Superior temporal gyrus (tissue), 1 donor: ENCODE results near the gene TBL1X.
"Not testable (repeated sequence)": the region's sequence is repeated elsewhere in the genome, so short reads cannot be mapped to it uniquely, and the experiment has no call there.

Experiments
- DNase-seq: peaks from one replicate; pipeline ENCODE4 v3.0.0-alpha.2; 2016; ENCODE audit errors: extremely low spot score

TBL1X gene

GRCh38 chrX:9459186-9459748, 5.6 kb upstream of the TBL1X start:
- DNase-seq: no peak

- DNase-seq: no peak
These were observed 3.8 kb upstream of the TBL1X start for GRCh38 chrX:9461087-9461486.

GRCh38 chrX:9462456-9462855, 2.4 kb upstream of the TBL1X start:
- no peak for DNase-seq

DNA sequence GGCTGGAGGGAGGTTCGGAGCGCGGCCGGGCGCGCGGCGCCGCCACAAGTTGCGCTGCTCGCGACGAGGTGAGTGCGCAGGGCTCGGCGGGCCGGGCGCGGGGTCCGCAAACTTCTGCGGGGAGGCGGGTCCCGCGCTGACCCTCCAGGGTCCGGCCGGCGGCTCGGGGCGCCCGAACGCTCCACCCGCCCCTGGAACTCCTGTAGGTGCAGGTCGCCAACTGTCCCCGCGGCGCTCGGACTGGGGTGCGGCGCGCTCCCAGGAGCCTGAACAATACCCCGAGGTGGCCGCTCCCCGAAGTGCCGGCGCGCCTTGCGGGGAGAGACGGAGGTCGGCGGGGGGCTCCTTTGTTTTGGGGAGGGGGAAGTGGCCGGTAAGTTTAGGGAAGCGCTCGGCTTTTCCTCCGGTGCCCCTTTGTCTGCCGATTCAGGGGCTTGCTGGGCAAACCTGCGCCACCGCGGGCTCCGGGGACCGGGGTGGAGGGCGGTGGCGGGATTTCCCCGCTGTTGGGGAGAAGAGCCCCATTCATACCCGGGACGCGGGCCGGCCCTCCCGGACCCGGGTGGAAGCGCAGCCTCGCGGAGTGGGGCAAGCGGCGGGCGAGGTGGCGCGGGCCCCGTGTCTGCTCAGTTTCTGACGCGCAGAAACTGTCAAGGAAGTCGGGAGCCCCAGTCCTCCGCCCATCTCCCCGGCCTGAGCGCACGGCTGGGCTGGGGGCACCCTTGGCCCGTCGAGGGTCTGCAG, 694 bp downstream of the TBL1X start:
- DNase-seq: no peak

DNA sequence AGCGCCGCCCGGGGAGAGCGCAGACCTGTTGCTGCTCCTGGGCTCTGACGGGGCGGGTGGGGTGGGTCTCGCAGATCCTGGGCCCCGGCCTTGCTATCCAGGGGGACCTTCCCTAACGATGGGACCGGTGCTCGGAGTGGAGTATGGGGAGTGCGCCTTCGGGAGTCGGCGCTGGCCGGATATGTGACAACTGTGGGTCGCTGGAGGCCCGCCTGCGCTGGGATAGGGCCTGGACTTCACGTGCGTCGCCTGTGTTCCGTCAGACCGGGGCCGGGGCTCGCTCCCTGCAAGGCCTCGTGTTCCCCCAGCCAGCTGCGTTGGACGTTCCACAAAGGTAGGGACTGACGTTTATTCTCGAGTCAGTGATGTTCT, 1.3 kb downstream of the TBL1X start:
- peak; percentile 11 for DNase-seq

- no peak for DNase-seq
These were observed 1.9 kb downstream of the TBL1X start for GRCh38 chrX:9466736-9467135.

- no peak for DNase-seq
These were observed 2.3 kb downstream of the TBL1X start for GRCh38 chrX:9467146-9467545.

DNA sequence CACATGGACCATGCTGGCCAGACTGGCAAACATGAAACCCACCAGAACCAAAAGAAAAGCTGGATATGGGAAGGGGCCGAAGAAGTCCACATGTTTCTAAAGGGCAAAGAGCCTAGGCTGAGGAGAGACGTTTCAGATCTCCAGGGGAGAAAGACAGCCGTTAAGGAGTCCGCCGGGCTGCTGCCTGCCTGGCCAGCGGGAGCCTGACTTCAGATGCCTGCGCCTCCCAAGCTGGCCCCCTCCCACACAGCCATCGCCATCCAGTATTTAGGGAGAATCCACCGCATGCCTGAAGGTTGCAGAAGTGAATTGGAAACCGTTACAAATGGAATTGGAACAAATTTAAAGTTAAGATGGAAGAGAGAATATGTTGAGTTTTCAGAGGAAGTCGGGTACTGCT, 2.9 kb downstream of the TBL1X start:
- no peak for DNase-seq

DNA sequence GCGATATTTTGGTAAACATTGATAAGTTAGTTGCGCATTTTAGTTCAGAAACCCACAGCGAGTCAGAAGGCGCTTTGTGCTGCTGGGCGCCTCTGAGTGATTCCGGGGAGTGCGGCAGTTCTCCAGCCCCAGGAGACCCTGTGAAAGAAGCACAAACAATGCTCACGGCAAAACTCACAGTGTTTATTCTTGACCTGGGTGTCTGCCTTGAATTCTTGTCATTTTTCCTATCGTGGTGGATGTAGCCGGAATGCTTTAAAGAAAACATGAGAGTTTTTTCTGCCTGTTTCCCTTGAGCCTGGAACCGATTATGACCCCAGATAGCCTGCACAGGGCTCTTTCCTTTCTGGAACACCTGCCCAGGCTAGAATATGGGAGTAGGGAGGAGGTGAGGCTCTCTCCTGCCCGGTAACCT, 6.7 kb downstream of the TBL1X start:
- no peak for DNase-seq

- DNase-seq: no peak
These were observed 8.8 kb downstream of the TBL1X start for GRCh38 chrX:9473708-9474107.

DNA sequence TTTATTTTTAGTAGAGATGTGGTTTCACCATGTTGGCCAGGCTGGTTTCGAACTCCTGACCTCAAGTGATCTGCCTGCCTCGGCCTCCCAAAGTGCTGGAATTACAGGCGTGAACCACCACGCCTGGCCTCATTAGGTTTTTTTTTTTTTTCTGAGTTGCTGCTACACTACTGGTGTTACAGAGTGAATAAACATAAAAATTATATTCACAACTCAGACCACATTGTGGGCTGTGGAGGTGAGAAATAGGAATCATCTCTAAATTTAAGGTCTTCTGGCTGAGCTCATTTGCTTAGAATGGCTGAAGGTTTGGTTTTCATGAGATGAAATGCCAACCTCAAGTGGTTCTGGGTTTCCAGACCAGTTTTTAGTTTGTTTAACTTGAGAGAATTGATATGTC, 10.6 kb downstream of the TBL1X start:
- not testable (repeated sequence) for DNase-seq

- no peak for DNase-seq
These were observed 11.1 kb downstream of the TBL1X start for GRCh38 chrX:9475984-9476383.

- DNase-seq: no peak
These were observed 12.1 kb downstream of the TBL1X start for GRCh38 chrX:9476810-9477575.

GRCh38 chrX:9482408-9482807, 17.6 kb downstream of the TBL1X start:
- DNase-seq: no peak

DNA sequence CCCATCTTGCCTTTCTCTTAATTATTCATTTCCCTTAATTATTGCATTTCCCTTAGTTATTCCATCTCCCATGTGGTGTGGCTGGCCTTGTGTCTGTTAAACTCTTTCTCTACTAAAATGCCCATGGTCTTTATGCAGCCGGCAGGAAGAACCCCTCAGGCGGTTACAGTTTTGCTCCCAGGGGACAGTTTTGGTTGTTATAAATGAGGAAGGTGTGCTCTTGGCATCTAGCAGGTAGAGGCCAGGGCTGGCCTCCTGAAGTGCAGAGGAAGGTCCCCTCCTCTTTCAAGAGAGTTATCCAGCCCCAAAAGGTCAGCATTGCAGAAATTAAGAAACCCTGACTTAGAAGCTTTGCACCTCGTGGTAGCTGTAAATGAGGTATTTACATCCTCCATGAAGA, 18.0 kb downstream of the TBL1X start:
- DNase-seq: no peak

- DNase-seq: no peak
These were observed 18.5 kb downstream of the TBL1X start for GRCh38 chrX:9483376-9483775.

- DNase-seq: no peak
These were observed 22.0 kb downstream of the TBL1X start for GRCh38 chrX:9486786-9487387.

- no peak for DNase-seq
These were observed 23.7 kb downstream of the TBL1X start for GRCh38 chrX:9488586-9488985.

- no peak for DNase-seq
These were observed 24.4 kb downstream of the TBL1X start for GRCh38 chrX:9489234-9489633.

GRCh38 chrX:9492901-9493300, 28.0 kb downstream of the TBL1X start:
- no peak for DNase-seq

DNA sequence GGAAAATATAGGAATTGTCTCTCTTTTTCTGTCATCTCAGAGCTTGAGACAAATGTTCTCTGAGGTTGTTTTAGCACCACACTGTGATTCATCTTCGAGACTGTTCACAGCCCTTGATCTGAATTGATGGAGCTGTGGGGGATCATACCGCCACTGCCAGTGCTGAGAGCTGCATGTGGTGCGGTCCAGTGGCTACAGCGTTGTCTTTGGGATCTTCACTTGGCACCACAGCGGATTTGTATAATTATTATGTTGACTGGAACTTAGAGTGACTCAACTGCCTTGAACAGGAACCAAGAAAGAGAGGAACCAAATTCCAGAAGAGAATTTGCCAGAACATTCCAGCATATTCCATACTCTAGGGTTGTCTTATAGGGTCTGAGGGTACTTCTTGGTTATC, 29.1 kb downstream of the TBL1X start:
- DNase-seq: no peak

DNA sequence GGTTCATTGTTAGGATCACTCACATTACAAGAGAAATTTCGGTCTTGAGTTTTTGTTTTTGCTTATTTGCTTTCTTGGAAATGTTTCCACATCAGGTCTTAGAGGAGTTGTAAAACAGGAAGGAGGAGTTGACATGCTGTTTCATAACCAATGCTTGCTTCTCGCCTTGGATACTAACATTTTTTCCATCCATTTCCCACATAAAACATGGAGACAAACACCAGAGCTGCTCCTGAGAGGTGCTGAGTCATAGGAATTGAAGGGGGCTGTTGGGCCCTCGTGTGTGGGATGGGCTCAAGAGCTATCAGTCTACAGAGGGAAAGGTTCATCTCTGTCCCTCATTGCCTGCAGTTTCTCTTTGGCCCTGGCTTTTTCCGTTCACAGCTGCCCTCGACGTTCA, 29.9 kb downstream of the TBL1X start:
- no peak for DNase-seq

DNA sequence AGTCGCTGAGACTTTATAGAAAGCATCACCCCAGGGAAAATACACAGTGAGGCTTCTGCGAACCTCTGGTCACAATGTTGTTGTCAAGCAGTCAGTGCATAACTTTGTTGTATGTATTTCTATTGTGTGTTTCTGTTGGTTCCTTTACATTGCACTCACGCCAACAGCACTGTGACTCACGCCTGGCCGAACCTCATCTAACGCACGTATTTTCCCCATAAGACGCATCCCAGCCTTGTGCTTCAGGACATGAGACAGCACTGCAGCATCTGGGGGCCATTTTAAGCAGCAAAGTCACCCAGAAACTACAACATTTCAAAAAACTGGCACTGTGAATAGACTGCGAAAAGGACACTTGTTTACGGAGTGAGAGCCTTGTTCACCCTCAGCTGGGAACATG, 30.6 kb downstream of the TBL1X start:
- DNase-seq: no peak
